DOHH2 (cell line): ENCODE data around the gene NKX2-8.

Experiments
- CTCF ChIP-seq: fragments of 200-600 bp; sonication (generic); IDR thresholded peaks from one replicate; pipeline ENCODE4 v1.5.1; 2014; ENCODE audit warnings: antibody characterized with exemption, mild to moderate bottlenecking, low read depth, low read length; ENCODE audit not compliant: poor library complexity, severe bottlenecking
- EZH2phosphoT487 ChIP-seq: fragments of 200-600 bp; sonication (generic); IDR thresholded peaks from 2 replicates; pipeline ENCODE4 v1.6.1; 2017; ENCODE audit warnings: borderline replicate concordance, mild to moderate bottlenecking, antibody characterized with exemption, low read length, moderate library complexity, mixed read lengths

GRCh38 chr14:36538051-36538450 lies 44.4 kb downstream of the NKX2-8 start:
- no peak for TF ChIP-seq CTCF
- TF ChIP-seq EZH2phosphoT487 = no peak
